ENCODE results near the gene UBE2G1.

DNA sequence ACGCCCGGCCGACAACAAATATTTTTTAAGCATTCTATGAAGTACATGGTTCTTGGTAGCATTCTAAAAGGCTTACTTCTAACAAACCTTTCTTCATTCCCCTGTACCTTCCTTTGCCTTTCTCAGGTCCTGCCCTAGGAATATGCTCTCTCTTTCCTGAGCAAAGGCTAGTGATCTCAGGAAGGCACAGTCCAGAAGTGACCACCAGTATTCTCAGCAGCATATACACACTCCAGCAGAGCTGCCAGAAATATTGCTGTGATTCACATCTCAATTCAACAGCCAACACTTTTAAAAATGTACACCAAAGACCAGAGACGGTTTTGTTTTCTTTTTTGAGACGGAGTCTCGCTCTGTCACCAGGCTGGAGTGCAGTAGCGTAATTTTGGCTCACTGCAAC, 61.3 kb downstream of the UBE2G1 start:
- TF ChIP-seq FOXM1 (IDR thresholded peaks at IDR 0.05; ENCODE audit: borderline replicate concordance, low read depth) (no peak), RAD21 (IDR thresholded peaks at IDR 0.05; ENCODE audit: low read depth) (no peak), TCF12 (IDR thresholded peaks at IDR 0.05; ENCODE audit: low read depth) (no peak)
